ENCODE measurements around the gene IMMP2L.

IMMP2L gene

GRCh38 chr7:110720626-110721025 is 841.7 kb downstream of the IMMP2L start:
- TF ChIP-seq CTCF (conservative IDR thresholded peaks at IDR 0.05) (no peak), ZFX (IDR thresholded peaks at IDR 0.05) (no peak)
- no peak overlapping the region for H3K27ac ChIP-seq

- no peak overlapping the region for H3K27ac ChIP-seq
- TF ChIP-seq CTCF (conservative IDR thresholded peaks at IDR 0.05) (no peak), ZFX (IDR thresholded peaks at IDR 0.05) (no peak)
Measured at GRCh38 chr7:110719741-110720140, 842.6 kb downstream of the IMMP2L start.

- TF ChIP-seq CTCF (conservative IDR thresholded peaks at IDR 0.05) (no peak), ZFX (IDR thresholded peaks at IDR 0.05) (no peak)
- H3K27ac ChIP-seq: no peak overlapping the region
Measured at GRCh38 chr7:110718503-110719205, 843.6 kb downstream of the IMMP2L start.

- no peak overlapping the region for H3K27ac ChIP-seq
- TF ChIP-seq ZFX (IDR thresholded peaks at IDR 0.05) (no peak), CTCF (conservative IDR thresholded peaks at IDR 0.05) (no peak)
Measured at GRCh38 chr7:110704225-110704624, 858.1 kb downstream of the IMMP2L start.

GRCh38 chr7:110698576-110698975 is 863.7 kb downstream of the IMMP2L start:
- H3K27ac ChIP-seq: no peak overlapping the region
- TF ChIP-seq ZFX (IDR thresholded peaks at IDR 0.05) (no peak), CTCF (conservative IDR thresholded peaks at IDR 0.05) (no peak)

- H3K27ac ChIP-seq: no peak overlapping the region
- TF ChIP-seq ZFX (IDR thresholded peaks at IDR 0.05) (no peak), CTCF (conservative IDR thresholded peaks at IDR 0.05) (no peak)
Measured at GRCh38 chr7:110693344-110693743, 868.9 kb downstream of the IMMP2L start.

- no peak for TF ChIP-seq CTCF (conservative IDR thresholded peaks at IDR 0.05)
- TF ChIP-seq ZFX (IDR thresholded peaks at IDR 0.05): no peak
Measured at GRCh38 chr7:110688908-110689307, 873.4 kb downstream of the IMMP2L start.

More at GRCh38 chr7:110688908-110689307, 873.4 kb downstream of the IMMP2L start:
- no peak overlapping the region for H3K27ac ChIP-seq

Data from C4-2B (cell line).